Measurements from ENCODE around the gene RIMS3. TPM values are rescaled to one million over a fixed set of nuclear protein-coding genes. Genes with fewer than 3 reads are reported as not detected.
A peak's percentile ranks its signal among the peaks of the same experiment; 100 is the strongest.

RIMS3 gene
- total RNA-seq, 1 experiment from 2014 or later: 19.8 TPM

DNA sequence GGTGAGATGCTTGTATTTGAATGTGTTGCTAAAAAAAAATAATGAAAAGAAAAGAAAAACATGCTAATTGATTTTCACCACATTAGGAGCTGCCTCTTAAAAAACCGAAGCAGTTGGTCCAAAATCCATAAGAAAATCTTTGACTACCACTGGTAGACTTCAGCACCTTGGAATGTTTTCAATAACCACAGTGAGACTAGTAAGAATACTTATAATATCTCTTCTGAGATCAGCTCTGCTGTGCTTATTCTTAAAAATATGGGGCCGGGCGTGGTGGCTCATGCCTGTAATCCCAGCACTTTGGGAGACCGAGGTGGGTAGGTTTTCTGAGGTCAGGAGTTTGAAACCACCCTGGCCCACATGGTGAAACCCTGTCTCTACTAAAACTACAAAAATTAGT is 41.1 kb upstream of the RIMS3 start (continued):
- TF ChIP-seq, protein P1, sequence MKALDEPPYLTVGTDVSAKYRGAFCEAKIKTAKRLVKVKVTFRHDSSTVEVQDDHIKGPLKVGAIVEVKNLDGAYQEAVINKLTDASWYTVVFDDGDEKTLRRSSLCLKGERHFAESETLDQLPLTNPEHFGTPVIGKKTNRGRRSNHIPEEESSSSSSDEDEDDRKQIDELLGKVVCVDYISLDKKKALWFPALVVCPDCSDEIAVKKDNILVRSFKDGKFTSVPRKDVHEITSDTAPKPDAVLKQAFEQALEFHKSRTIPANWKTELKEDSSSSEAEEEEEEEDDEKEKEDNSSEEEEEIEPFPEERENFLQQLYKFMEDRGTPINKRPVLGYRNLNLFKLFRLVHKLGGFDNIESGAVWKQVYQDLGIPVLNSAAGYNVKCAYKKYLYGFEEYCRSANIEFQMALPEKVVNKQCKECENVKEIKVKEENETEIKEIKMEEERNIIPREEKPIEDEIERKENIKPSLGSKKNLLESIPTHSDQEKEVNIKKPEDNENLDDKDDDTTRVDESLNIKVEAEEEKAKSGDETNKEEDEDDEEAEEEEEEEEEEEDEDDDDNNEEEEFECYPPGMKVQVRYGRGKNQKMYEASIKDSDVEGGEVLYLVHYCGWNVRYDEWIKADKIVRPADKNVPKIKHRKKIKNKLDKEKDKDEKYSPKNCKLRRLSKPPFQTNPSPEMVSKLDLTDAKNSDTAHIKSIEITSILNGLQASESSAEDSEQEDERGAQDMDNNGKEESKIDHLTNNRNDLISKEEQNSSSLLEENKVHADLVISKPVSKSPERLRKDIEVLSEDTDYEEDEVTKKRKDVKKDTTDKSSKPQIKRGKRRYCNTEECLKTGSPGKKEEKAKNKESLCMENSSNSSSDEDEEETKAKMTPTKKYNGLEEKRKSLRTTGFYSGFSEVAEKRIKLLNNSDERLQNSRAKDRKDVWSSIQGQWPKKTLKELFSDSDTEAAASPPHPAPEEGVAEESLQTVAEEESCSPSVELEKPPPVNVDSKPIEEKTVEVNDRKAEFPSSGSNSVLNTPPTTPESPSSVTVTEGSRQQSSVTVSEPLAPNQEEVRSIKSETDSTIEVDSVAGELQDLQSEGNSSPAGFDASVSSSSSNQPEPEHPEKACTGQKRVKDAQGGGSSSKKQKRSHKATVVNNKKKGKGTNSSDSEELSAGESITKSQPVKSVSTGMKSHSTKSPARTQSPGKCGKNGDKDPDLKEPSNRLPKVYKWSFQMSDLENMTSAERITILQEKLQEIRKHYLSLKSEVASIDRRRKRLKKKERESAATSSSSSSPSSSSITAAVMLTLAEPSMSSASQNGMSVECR (CRISPR knock-in tag; IDR thresholded peaks at IDR 0.05; ENCODE audit: borderline replicate concordance): no peak
- no peak for TF ChIP-seq FOXK1 (CRISPR knock-in tag; IDR thresholded peaks at IDR 0.05)
- TF ChIP-seq, protein P2, sequence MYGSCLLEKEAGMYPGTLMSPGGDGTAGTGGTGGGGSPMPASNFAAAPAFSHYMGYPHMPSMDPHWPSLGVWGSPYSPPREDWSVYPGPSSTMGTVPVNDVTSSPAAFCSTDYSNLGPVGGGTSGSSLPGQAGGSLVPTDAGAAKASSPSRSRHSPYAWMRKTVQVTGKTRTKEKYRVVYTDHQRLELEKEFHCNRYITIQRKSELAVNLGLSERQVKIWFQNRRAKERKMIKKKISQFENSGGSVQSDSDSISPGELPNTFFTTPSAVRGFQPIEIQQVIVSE (CRISPR knock-in tag; IDR thresholded peaks at IDR 0.05; ENCODE audit: borderline replicate concordance): no peak

DNA sequence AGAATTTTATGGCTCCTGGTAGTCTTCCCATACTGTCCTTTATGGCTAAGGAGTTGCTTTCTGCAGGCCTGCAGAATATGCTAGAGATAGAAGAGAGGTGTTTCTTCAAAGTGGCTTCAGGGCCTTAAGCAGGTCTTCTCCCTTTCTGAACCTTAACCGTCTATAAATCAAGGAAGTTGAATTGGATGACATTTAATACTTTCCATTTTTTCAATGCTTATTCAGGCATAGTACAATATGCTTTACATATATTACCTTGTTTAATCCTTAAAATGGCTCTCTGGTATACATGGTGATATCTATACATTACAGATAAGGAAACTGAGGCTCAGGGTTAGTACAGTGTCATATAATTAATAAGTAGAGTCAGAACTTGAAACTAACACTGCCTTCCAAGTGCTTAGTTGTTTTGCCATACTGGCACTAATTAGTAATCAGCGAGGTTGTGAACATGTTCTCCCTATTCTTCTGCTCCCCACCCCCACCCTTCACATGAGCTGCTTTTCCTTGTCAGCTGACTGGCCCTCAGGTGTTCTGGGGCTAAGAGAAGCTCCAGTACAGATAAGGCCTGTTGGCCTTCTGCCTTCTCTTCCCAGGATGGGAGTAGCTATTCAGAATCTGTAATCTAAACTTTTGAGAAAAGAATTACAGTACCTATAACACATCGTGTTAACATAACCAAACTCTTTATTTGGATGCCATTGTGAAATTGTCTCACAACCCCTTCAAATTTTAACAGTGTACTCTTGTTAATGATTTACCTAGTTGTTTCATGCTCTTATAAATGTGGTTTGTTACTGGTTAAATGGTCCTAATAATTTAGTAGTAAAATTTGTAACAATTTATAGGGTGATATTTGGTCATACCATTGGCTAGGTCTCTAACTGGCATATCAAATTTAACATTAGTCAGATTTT is 39.6 kb upstream of the RIMS3 start:
- ChIA-PET CTCF (interaction anchor here (0.6 to 1.7 kb wide), 4 partner anchors 13 to 1181 kb away, joined by 3 to 5 read pairs (median 4); partner anchors contain the start of gene NFYC), POLR2A (interaction anchor here (5.8 kb wide), 1 partner anchor 13 kb away, joined by 29 read pairs; the partner anchor contains the start of gene NFYC)
- Mint-ChIP-seq H3K4me3 (no peak overlapping the region), H3K9me3 (no peaks in the 10 kb centered on the region), H3K27me3 (ENCODE audit: low read depth) (no peaks in the 10 kb centered on the region), H3K27ac (peak overlapping the region; percentile 50), H3K4me1 (peaks cover 37% of the 10 kb centered on the region), H3K36me3 (no peaks in the 10 kb centered on the region)
- DNase-seq (ENCODE audit: low spot score) (no peak), ATAC-seq (no peak)
- TF ChIP-seq MXD4 (CRISPR knock-in tag; IDR thresholded peaks at IDR 0.05; ENCODE audit: borderline replicate concordance) (no peak), RELA (CRISPR knock-in tag; IDR thresholded peaks at IDR 0.05; ENCODE audit: borderline replicate concordance) (no peak), CREB1 (CRISPR knock-in tag; IDR thresholded peaks at IDR 0.05) (no peak), ZNF396 (CRISPR knock-in tag; IDR thresholded peaks at IDR 0.05; ENCODE audit: borderline replicate concordance) (no peak), TCF7 (CRISPR knock-in tag; IDR thresholded peaks at IDR 0.05; ENCODE audit: low read depth) (no peak), CBFB (CRISPR knock-in tag; IDR thresholded peaks at IDR 0.05; ENCODE audit: low read depth) (no peak), ATF1 (CRISPR knock-in tag; IDR thresholded peaks at IDR 0.05) (no peak), ZNF138 (CRISPR knock-in tag; conservative IDR thresholded peaks at IDR 0.05) (no peak), FOXP1 (CRISPR knock-in tag; IDR thresholded peaks at IDR 0.05; ENCODE audit: borderline replicate concordance) (no peak), FOXK1 (CRISPR knock-in tag; IDR thresholded peaks at IDR 0.05) (no peak)
- TF ChIP-seq, protein P3, sequence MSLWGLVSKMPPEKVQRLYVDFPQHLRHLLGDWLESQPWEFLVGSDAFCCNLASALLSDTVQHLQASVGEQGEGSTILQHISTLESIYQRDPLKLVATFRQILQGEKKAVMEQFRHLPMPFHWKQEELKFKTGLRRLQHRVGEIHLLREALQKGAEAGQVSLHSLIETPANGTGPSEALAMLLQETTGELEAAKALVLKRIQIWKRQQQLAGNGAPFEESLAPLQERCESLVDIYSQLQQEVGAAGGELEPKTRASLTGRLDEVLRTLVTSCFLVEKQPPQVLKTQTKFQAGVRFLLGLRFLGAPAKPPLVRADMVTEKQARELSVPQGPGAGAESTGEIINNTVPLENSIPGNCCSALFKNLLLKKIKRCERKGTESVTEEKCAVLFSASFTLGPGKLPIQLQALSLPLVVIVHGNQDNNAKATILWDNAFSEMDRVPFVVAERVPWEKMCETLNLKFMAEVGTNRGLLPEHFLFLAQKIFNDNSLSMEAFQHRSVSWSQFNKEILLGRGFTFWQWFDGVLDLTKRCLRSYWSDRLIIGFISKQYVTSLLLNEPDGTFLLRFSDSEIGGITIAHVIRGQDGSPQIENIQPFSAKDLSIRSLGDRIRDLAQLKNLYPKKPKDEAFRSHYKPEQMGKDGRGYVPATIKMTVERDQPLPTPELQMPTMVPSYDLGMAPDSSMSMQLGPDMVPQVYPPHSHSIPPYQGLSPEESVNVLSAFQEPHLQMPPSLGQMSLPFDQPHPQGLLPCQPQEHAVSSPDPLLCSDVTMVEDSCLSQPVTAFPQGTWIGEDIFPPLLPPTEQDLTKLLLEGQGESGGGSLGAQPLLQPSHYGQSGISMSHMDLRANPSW (CRISPR knock-in tag; conservative IDR thresholded peaks at IDR 0.05; ENCODE audit: low read depth): no peak
- TF ChIP-seq, protein P4, sequence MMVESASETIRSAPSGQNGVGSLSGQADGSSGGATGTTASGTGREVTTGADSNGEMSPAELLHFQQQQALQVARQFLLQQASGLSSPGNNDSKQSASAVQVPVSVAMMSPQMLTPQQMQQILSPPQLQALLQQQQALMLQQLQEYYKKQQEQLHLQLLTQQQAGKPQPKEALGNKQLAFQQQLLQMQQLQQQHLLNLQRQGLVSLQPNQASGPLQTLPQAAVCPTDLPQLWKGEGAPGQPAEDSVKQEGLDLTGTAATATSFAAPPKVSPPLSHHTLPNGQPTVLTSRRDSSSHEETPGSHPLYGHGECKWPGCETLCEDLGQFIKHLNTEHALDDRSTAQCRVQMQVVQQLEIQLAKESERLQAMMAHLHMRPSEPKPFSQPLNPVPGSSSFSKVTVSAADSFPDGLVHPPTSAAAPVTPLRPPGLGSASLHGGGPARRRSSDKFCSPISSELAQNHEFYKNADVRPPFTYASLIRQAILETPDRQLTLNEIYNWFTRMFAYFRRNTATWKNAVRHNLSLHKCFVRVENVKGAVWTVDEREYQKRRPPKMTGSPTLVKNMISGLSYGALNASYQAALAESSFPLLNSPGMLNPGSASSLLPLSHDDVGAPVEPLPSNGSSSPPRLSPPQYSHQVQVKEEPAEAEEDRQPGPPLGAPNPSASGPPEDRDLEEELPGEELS (CRISPR knock-in tag; IDR thresholded peaks at IDR 0.05): no peak
- TF ChIP-seq, protein P5, sequence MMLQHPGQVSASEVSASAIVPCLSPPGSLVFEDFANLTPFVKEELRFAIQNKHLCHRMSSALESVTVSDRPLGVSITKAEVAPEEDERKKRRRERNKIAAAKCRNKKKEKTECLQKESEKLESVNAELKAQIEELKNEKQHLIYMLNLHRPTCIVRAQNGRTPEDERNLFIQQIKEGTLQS (CRISPR knock-in tag; conservative IDR thresholded peaks at IDR 0.05): no peak
- TF ChIP-seq, protein P6, sequence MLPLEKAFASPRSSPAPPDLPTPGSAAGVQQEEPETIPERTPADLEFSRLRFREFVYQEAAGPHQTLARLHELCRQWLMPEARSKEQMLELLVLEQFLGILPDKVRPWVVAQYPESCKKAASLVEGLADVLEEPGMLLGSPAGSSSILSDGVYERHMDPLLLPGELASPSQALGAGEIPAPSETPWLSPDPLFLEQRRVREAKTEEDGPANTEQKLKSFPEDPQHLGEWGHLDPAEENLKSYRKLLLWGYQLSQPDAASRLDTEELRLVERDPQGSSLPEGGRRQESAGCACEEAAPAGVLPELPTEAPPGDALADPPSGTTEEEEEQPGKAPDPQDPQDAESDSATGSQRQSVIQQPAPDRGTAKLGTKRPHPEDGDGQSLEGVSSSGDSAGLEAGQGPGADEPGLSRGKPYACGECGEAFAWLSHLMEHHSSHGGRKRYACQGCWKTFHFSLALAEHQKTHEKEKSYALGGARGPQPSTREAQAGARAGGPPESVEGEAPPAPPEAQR (CRISPR knock-in tag; IDR thresholded peaks at IDR 0.05): no peak
- TF ChIP-seq, protein P7, sequence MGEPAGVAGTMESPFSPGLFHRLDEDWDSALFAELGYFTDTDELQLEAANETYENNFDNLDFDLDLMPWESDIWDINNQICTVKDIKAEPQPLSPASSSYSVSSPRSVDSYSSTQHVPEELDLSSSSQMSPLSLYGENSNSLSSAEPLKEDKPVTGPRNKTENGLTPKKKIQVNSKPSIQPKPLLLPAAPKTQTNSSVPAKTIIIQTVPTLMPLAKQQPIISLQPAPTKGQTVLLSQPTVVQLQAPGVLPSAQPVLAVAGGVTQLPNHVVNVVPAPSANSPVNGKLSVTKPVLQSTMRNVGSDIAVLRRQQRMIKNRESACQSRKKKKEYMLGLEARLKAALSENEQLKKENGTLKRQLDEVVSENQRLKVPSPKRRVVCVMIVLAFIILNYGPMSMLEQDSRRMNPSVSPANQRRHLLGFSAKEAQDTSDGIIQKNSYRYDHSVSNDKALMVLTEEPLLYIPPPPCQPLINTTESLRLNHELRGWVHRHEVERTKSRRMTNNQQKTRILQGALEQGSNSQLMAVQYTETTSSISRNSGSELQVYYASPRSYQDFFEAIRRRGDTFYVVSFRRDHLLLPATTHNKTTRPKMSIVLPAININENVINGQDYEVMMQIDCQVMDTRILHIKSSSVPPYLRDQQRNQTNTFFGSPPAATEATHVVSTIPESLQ (CRISPR knock-in tag; IDR thresholded peaks at IDR 0.05): no peak
- TF ChIP-seq, protein P8, sequence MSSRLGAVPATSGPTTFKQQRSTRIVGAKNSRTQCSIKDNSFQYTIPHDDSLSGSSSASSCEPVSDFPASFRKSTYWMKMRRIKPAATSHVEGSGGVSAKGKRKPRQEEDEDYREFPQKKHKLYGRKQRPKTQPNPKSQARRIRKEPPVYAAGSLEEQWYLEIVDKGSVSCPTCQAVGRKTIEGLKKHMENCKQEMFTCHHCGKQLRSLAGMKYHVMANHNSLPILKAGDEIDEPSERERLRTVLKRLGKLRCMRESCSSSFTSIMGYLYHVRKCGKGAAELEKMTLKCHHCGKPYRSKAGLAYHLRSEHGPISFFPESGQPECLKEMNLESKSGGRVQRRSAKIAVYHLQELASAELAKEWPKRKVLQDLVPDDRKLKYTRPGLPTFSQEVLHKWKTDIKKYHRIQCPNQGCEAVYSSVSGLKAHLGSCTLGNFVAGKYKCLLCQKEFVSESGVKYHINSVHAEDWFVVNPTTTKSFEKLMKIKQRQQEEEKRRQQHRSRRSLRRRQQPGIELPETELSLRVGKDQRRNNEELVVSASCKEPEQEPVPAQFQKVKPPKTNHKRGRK (CRISPR knock-in tag; IDR thresholded peaks at IDR 0.05; ENCODE audit: borderline replicate concordance): no peak

All from WTC11 (cell line).